ENCODE measurements around the gene RAP1GAP2. TPM values are rescaled to one million over a fixed set of nuclear protein-coding genes. Genes with fewer than 3 reads are reported as not detected.

RAP1GAP2 gene
- total RNA-seq, 2 experiments from 2014 or later = 0.64 to 0.86 TPM

DNA sequence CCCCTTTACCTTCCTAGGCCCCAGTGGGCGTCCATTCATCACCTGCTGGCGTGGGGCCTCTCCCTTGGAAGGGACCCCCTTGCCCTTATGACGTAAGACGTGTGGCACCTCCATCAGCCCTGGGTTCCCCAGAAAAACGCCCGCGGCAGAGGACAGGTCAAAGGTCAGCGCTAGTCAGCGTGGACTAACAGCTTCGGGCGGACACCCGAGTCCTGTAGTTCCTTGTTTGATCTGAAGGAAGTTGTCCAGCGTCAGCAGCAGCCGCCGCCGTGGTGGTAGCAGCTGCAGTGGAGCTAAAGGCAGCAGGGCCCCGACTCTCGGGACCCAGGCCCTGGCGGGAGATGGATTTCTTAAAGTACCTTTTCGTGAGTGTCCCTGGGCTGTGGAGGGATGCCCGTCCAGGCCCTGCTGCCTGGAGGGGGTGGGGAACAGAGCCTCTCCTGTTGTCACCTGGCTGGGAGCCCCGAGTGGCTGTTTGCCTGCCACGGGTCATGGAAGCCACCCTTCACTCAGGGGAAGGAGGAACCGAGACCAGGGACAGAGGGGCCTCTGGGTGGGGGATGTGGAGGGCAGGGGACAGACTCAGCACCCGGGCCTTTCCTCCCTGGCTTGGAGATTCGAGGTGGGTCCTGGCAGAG lies 143.6 kb downstream of the RAP1GAP2 start:
- ChIA-PET POLR2A (interaction anchor here (0.7 kb wide), 1 partner anchor 30 kb away, joined by 3 read pairs; no protein-coding TSS in a partner anchor), CTCF (no interaction called here)
- Mint-ChIP-seq H3K27ac (no peak overlapping the region), H3K4me3 (no peak overlapping the region), H3K27me3 (no peaks in the 10 kb centered on the region), H3K36me3 (ENCODE audit: low read depth) (no peaks in the 10 kb centered on the region), H3K9me3 (ENCODE audit: low read depth) (no peaks in the 10 kb centered on the region), H3K4me1 (peaks cover 18% of the 10 kb centered on the region)
- ATAC-seq = no peak
- intact Hi-C loops (cut with DNase I, micrococcal nuclease) = no loop called here
- no peak for DNase-seq

DNA sequence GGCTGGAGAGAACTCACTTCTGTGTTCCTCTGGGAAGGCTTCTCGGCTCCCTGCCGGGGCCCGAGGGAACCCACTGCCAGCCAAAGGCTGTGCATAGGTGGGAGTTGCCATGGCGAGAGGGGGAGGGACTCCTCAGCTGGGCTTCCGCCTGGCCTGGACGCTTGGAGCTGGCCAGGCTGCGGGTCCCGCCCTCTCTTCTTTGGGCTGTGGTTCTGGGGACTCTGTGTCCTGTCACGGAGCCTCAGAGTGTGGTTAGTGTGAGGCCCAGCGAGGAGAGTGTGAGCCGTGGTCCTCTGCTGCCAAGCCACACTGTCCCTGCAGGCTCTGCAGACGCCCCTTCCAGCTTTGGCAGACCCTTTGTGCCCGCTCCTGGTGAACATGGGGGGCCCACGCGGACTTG lies 144.1 kb downstream of the RAP1GAP2 start:
- CTCF ChIA-PET = interaction anchor here (1.1 kb wide), 1 partner anchor 91 kb away, joined by 4 read pairs; no protein-coding TSS in a partner anchor
- no peak overlapping the region for H3K4me3 Mint-ChIP-seq
- POLR2A ChIA-PET = no interaction called here
- ATAC-seq (no peak), DNase-seq (no peak)
- H3K27me3 Mint-ChIP-seq = no peaks in the 10 kb centered on the region
- no peaks in the 10 kb centered on the region for H3K9me3 Mint-ChIP-seq (ENCODE audit: low read depth)
- H3K36me3 Mint-ChIP-seq (ENCODE audit: low read depth) = no peaks in the 10 kb centered on the region
- peaks cover 22% of the 10 kb centered on the region for H3K4me1 Mint-ChIP-seq
- intact Hi-C loops (cut with DNase I, micrococcal nuclease) = no loop called here
- no peak overlapping the region for H3K27ac Mint-ChIP-seq

DNA sequence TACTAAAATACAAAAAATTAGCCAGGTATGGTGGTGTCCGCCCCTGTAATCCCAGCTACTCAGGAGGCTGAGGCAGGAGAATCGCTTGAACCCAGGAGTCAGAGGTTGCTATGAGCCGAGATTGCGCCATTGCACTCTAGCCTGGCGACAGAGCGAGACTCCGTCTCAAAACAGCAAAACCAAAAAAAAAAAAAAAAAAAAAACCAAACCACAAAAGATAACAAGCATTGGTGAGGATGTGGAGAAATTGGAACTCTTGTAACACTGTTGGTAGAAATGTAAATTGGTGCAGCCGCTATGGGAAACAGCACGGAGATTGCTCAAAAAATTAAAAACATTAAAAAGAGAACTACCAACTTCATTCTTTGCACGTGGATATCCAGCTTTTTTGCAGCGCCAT lies 147.7 kb downstream of the RAP1GAP2 start:
- H3K36me3 Mint-ChIP-seq (ENCODE audit: low read depth) = no peaks in the 10 kb centered on the region
- CTCF ChIA-PET = interaction anchor here (0.9 to 1.6 kb wide), 2 partner anchors 81 to 107 kb away, joined by 3 to 5 read pairs; no protein-coding TSS in a partner anchor
- POLR2A ChIA-PET = no interaction called here
- no peaks in the 10 kb centered on the region for H3K27me3 Mint-ChIP-seq
- ATAC-seq (no peak), DNase-seq (no peak)
- peak overlapping the region; percentile 2 for H3K4me3 Mint-ChIP-seq
- intact Hi-C loops (cut with DNase I, micrococcal nuclease) = no loop called here
- H3K9me3 Mint-ChIP-seq (ENCODE audit: low read depth) = no peaks in the 10 kb centered on the region
- H3K4me1 Mint-ChIP-seq = peaks cover 24% of the 10 kb centered on the region
- no peak overlapping the region for H3K27ac Mint-ChIP-seq

DNA sequence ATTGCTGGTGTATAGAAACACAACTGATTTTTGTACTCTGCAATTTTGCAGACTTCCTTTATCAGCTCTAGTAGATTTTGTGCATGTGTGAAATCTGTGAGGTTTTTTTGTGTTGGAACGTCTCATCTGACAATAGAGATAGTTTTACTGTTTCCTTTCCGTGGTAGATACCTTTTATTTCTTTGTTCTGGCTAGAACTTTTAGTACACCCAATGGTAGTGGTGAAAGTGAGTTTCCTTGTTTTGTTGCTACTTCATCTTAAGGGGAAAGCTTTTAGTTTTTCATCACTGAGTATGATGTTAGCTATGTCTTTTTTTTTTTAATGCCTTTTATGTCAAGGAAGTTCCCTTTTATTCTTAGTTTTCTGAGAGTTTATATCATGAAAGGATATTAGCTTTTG lies 149.1 kb downstream of the RAP1GAP2 start:
- ChIA-PET CTCF (interaction anchor here (1.6 kb wide), 1 partner anchor 109 kb away, joined by 5 read pairs; no protein-coding TSS in a partner anchor), POLR2A (no interaction called here)
- Mint-ChIP-seq H3K27me3 (no peaks in the 10 kb centered on the region), H3K9me3 (ENCODE audit: low read depth) (no peaks in the 10 kb centered on the region), H3K36me3 (ENCODE audit: low read depth) (no peaks in the 10 kb centered on the region), H3K4me3 (no peak overlapping the region), H3K4me1 (peaks cover 24% of the 10 kb centered on the region), H3K27ac (no peak overlapping the region)
- intact Hi-C loops (cut with DNase I, micrococcal nuclease) = no loop called here
- ATAC-seq (no peak), DNase-seq (no peak)

DNA sequence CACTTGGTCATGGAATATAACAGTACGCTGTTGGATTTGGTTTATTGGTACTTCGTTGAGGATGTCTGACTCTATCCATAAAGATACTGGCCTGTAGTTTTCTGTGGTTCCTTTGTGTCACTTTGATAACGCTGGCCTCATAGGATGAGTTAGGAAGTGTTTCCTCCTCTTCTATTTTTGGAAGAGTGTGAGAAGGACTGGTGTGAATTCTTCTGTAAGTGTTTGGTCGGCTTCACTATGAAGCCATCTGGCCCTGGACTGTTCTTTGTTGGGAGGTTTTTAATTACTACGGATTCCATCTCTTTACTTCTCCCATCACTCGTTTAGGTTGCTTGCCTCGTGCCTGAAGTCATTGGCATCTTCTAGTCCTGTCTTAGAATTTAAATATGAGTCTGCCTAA lies 149.9 kb downstream of the RAP1GAP2 start:
- Mint-ChIP-seq H3K4me3 (no peak overlapping the region), H3K27ac (no peak overlapping the region), H3K4me1 (peaks cover 24% of the 10 kb centered on the region), H3K9me3 (ENCODE audit: low read depth) (no peaks in the 10 kb centered on the region), H3K27me3 (no peaks in the 10 kb centered on the region), H3K36me3 (ENCODE audit: low read depth) (peaks cover 2% of the 10 kb centered on the region)
- DNase-seq = no peak
- intact Hi-C loops (cut with DNase I, micrococcal nuclease) = no loop called here
- POLR2A ChIA-PET = no interaction called here
- no peak for ATAC-seq
- CTCF ChIA-PET = interaction anchor here (0.6 kb wide), 2 partner anchors 98 to 562 kb away, joined by 4 read pairs; no protein-coding TSS in a partner anchor

DNA sequence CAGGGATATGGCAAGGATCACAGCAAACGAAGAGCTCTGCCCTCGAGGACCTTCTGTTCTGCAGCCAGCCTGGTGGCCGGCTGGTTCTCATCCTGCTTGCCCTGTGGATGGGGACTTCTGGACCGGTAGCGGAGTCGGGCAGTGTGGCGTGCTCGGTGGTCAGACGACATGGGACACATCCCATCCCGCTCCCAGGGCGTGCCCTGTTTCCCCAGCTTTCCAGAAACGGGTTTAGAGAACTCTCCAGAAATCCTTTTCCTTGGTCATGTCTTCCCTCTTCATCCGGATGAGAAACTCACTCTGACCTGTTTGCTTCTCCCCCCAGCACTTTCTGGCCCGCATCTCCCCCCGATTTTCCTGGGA lies 151.3 kb downstream of the RAP1GAP2 start:
- Mint-ChIP-seq H3K9me3 (ENCODE audit: low read depth) (no peaks in the 10 kb centered on the region), H3K4me3 (no peak overlapping the region)
- CTCF ChIA-PET = no interaction called here

DNA sequence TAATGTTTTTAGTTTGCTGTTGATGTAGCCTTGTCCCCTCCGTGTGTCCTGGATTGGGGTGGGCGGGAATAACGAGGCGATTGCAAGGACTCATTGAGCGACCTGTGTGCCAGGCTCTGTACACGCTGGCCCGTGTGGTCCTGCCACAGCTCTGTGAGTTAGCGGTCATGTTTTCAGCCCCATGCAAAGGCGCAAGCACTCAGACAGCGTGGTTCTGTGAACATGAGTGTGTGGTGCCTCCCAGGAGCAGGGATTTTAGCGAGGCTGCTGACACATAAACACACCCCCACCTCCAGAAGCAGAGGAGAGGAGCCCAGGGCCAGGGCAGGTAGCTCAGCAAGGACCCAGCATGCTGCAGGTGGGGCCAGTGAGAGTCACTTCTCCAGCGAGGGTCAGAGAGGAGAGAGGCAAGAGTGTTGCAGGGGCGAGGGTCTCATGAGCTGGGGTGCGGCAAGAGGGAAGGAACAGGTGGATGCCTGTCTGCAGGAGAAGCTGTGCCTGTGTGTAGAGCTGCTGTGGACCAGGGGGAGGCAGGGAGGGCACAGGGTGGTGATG lies 151.8 kb downstream of the RAP1GAP2 start:
- ChIA-PET POLR2A (no interaction called here), CTCF (interaction anchor here (0.5 kb wide), 1 partner anchor 41 kb away, joined by 3 read pairs; no protein-coding TSS in a partner anchor)
- H3K27ac Mint-ChIP-seq = no peak overlapping the region
- intact Hi-C loops (cut with DNase I, micrococcal nuclease) = no loop called here
- ATAC-seq (no peak), DNase-seq (no peak)
- peaks cover 23% of the 10 kb centered on the region for H3K4me1 Mint-ChIP-seq
- no peak overlapping the region for H3K4me3 Mint-ChIP-seq
- peaks cover 3% of the 10 kb centered on the region for H3K36me3 Mint-ChIP-seq (ENCODE audit: low read depth)
- H3K9me3 Mint-ChIP-seq (ENCODE audit: low read depth) = no peaks in the 10 kb centered on the region
- no peaks in the 10 kb centered on the region for H3K27me3 Mint-ChIP-seq

More for the DNA sequence above, 151.3 kb downstream of the RAP1GAP2 start:
- Mint-ChIP-seq H3K27ac (no peak overlapping the region), H3K36me3 (ENCODE audit: low read depth) (peaks cover 3% of the 10 kb centered on the region), H3K4me1 (peaks cover 24% of the 10 kb centered on the region), H3K27me3 (no peaks in the 10 kb centered on the region)
- ATAC-seq (no peak), DNase-seq (no peak)
- POLR2A ChIA-PET = no interaction called here
- intact Hi-C loops (cut with DNase I, micrococcal nuclease) = no loop called here

DNA sequence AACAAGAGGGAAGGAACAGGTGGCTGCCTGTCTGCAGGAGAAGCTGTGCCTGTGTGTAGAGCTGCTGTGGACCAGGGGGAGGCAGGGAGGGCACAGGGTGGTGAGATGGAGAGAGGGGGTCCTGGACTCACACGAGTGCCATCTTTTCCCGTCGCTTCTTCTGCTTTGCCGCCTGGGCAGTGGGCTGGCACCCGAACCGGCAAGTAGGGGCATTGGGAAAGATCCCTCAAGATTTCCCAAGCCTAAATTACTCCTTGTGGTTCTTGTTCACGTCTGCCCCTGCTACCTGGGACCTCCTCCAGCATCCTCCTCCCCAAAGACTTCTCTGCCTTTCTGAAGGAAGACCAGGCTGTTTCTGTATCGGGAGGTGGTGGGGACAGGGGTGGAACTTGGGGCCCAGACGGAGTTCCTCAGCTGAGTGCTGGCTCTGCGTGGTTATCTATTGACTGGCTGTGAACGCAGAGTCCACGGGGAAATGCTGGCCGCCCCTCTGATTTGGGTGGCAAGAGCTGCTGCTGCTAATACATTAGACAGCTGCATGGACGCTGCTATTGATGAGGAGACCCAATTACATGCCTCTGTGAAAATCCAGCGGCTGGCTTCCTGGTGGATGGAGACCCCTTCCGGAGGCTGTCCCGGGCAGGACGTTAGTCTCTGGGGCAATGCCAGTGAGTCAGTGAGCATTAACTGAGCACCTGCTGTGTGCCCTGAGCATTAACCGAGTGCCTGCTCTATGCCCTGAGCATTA lies 152.7 kb downstream of the RAP1GAP2 start:
- ATAC-seq (no peak), DNase-seq (no peak)
- Mint-ChIP-seq H3K4me1 (peaks cover 15% of the 10 kb centered on the region), H3K4me3 (no peak overlapping the region), H3K36me3 (ENCODE audit: low read depth) (peaks cover 3% of the 10 kb centered on the region), H3K27me3 (no peaks in the 10 kb centered on the region), H3K9me3 (ENCODE audit: low read depth) (no peaks in the 10 kb centered on the region), H3K27ac (no peak overlapping the region)
- ChIA-PET POLR2A (no interaction called here), CTCF (interaction anchor here (0.5 kb wide), 1 partner anchor 42 kb away, joined by 3 read pairs; no protein-coding TSS in a partner anchor)
- intact Hi-C loops (cut with DNase I, micrococcal nuclease) = no loop called here

DNA sequence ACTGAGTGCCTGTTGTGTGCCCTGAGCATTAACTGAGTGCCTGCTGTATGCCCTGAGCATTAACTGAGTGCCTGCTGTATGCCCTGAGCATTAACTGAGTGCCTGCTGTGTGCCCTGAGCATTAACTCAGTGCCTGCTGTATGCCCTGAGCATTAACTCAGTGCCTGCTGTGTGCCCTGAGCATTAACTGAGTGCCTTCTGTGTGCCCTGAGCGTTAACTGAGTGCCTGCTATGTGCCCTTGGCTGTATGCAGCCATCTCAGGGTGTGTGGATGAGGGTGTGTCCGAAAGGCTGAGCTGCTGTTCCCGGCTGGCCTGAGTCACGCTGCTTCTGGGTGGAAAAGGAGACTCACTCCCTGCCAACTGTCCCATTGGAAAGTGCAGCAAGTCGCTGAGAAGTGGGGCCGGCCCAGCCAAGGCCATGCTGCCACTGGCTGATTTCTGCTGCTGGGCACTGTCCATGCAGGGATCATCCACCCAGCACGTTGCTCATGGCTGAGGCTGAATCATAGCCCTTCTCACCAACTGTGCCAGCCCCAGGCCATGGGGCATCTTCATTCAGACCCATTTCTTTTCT lies 153.3 kb downstream of the RAP1GAP2 start:
- DNase-seq (no peak), ATAC-seq (no peak)
- H3K4me1 Mint-ChIP-seq = peaks cover 8% of the 10 kb centered on the region
- POLR2A ChIA-PET = no interaction called here
- H3K27ac Mint-ChIP-seq = no peak overlapping the region
- H3K27me3 Mint-ChIP-seq = no peaks in the 10 kb centered on the region
- H3K36me3 Mint-ChIP-seq (ENCODE audit: low read depth) = peaks cover 3% of the 10 kb centered on the region
- CTCF ChIA-PET = no interaction called here
- intact Hi-C loops (cut with DNase I, micrococcal nuclease) = no loop called here
- no peaks in the 10 kb centered on the region for H3K9me3 Mint-ChIP-seq (ENCODE audit: low read depth)
- no peak overlapping the region for H3K4me3 Mint-ChIP-seq

DNA sequence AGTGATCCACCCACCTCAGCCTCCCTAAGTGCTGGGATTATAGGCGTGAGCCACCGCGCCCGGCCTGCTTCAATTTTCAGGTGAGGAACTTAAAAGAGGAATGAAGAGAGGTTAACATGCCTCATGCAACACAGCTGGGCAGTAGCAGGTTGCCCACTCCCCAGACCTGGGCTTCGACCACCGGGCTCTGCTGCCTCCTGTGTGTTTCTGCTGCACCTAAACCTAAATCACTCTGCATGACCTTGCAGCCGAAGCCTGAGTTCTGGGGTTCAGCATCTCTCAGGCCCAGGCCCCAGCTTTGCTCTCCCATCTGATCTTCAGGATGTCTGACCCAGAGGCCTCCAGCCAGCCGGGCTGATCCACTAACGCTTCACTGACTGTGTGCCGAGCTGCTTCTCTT lies 154.6 kb downstream of the RAP1GAP2 start:
- POLR2A ChIA-PET = interaction anchor here (0.6 kb wide), 1 partner anchor 1647 kb away, joined by 5 read pairs; no protein-coding TSS in a partner anchor
- Mint-ChIP-seq H3K27ac (no peak overlapping the region), H3K4me3 (no peak overlapping the region), H3K4me1 (peaks cover 11% of the 10 kb centered on the region), H3K36me3 (ENCODE audit: low read depth) (peaks cover 3% of the 10 kb centered on the region), H3K27me3 (no peaks in the 10 kb centered on the region), H3K9me3 (ENCODE audit: low read depth) (no peaks in the 10 kb centered on the region)
- no peak for ATAC-seq
- intact Hi-C loops (cut with DNase I, micrococcal nuclease) = no loop called here
- DNase-seq = no peak
- CTCF ChIA-PET = no interaction called here

GRCh38 chr17:2952174-2952845 lies 156.1 kb downstream of the RAP1GAP2 start:
- intact Hi-C loops (cut with DNase I, micrococcal nuclease) = no loop called here
- Mint-ChIP-seq H3K9me3 (ENCODE audit: low read depth) (no peaks in the 10 kb centered on the region), H3K4me3 (no peak overlapping the region), H3K36me3 (ENCODE audit: low read depth) (peaks cover 3% of the 10 kb centered on the region), H3K27ac (no peak overlapping the region), H3K27me3 (no peaks in the 10 kb centered on the region), H3K4me1 (peaks cover 14% of the 10 kb centered on the region)
- CTCF ChIA-PET = interaction anchor here (0.9 kb wide), 1 partner anchor 18 kb away, joined by 3 read pairs; no protein-coding TSS in a partner anchor
- DNase-seq = no peak
- no peak for ATAC-seq
- POLR2A ChIA-PET = no interaction called here

Measured in activated CD4-positive, alpha-beta T cell treated with anti-CD3 and anti-CD28 coated beads for 36 hours (primary cell).